GM23248 (cell line): Measurements from ENCODE around the gene ADAMTSL3. TPM values are rescaled to one million over a fixed set of nuclear protein-coding genes. Genes with fewer than 3 reads are reported as not detected.

ENCODE experiments used
- DNase-seq: peaks from one replicate; pipeline ENCODE4 v3.0.0-alpha.2; 2015
- H2AFZ ChIP-seq: fragments of 200-600 bp; sonication (generic); 2 replicates; pipeline ENCODE4 v1.6.1; 2016; ENCODE audit warnings: antibody characterized with exemption
- H3F3A ChIP-seq: fragments of 200-600 bp; sonication (generic); 2 replicates; pipeline ENCODE4 v1.6.1; 2016; ENCODE audit warnings: mild to moderate bottlenecking, antibody characterized with exemption, mixed run types; ENCODE audit not compliant: insufficient read depth
- H3K27ac ChIP-seq: fragments of 200-600 bp; sonication (generic); 2 replicates; pipeline ENCODE4 v1.5.1; 2016; ENCODE audit warnings: mild to moderate bottlenecking
- H3K27me3 ChIP-seq: fragments of 200-600 bp; sonication (generic); replicated peaks from 2 replicates; pipeline ENCODE4 v1.6.1; 2016; ENCODE audit warnings: mild to moderate bottlenecking; ENCODE audit not compliant: insufficient read depth
- H3K36me3 ChIP-seq: fragments of 200-600 bp; sonication (generic); 2 replicates; pipeline ENCODE4 v1.6.1; 2016; ENCODE audit warnings: low read depth, mild to moderate bottlenecking
- H3K4me1 ChIP-seq: fragments of 200-600 bp; sonication (generic); 2 replicates; pipeline ENCODE4 v1.6.1; 2016; ENCODE audit warnings: mild to moderate bottlenecking; ENCODE audit not compliant: insufficient read depth
- H3K4me2 ChIP-seq: fragments of 200-600 bp; sonication (generic); one replicate; pipeline ENCODE4 v1.6.1; 2016; ENCODE audit warnings: mild to moderate bottlenecking; ENCODE audit not compliant: unreplicated experiment
- H3K4me3 ChIP-seq: fragments of 200-600 bp; sonication (generic); 2 replicates; pipeline ENCODE4 v1.5.1; 2016; ENCODE audit warnings: mild to moderate bottlenecking
- H3K79me2 ChIP-seq: fragments of 200-600 bp; sonication (generic); 2 replicates; pipeline ENCODE4 v1.6.1; 2016; ENCODE audit warnings: mild to moderate bottlenecking; ENCODE audit not compliant: insufficient read depth
- H3K9ac ChIP-seq: fragments of 200-600 bp; sonication (generic); 2 replicates; pipeline ENCODE4 v1.6.1; 2016; ENCODE audit warnings: mild to moderate bottlenecking
- H3K9me2 ChIP-seq: fragments of 200-600 bp; sonication (generic); 2 replicates; pipeline ENCODE4 v1.6.1; 2016; ENCODE audit warnings: mixed run types, mild to moderate bottlenecking, moderate library complexity; ENCODE audit not compliant: insufficient read depth
- H3K9me3 ChIP-seq: fragments of 200-600 bp; sonication (generic); one replicate; pipeline ENCODE4 v1.6.1; 2017; ENCODE audit warnings: low read depth
- H4K20me1 ChIP-seq: fragments of 200-600 bp; sonication (generic); 2 replicates; pipeline ENCODE4 v1.6.0; 2016; ENCODE audit not compliant: insufficient read depth
- EZH2 ChIP-seq: fragments of 200-600 bp; sonication (generic); IDR thresholded peaks from 2 replicates; pipeline ENCODE4 v1.6.1; 2018; ENCODE audit warnings: antibody characterized with exemption, mild to moderate bottlenecking; ENCODE audit not compliant: insufficient read depth, poor library complexity, severe bottlenecking
- EZH2phosphoT487 ChIP-seq: fragments of 200-600 bp; sonication (generic); IDR thresholded peaks from 2 replicates; pipeline ENCODE4 v1.6.1; 2018; ENCODE audit warnings: antibody characterized with exemption, moderate library complexity, mild to moderate bottlenecking, low read depth; ENCODE audit not compliant: insufficient read depth
- WGBS, 2 experiments: methylation state at CpG; one replicate each; pipeline ENCODE4 v1.1.6; 2015 to 2017; ENCODE audit warnings: low lambda C conversion rate in 2 of 2, low coverage in 1 of 2; ENCODE audit errors: missing lambda C conversion rate in 2 of 2; 5-methylcytosine and 5-hydroxymethylcytosine counted together
- in situ Hi-C: fragments of 300-500 bp; cut with MboI; formaldehyde crosslinking; loops from 2 replicates; pipeline ENCODE4 v1.15.0; 2020
- polyA plus RNA-seq: library from polyadenylated mRNA; unstranded; fragments of >200 nt; fragmentation: Nextera tagmentation; extraction: Ambion mirVana; gene quantifications from 2 replicates; pipeline ENCODE4 v1.2.1, GENCODE V29; 2016
- total RNA-seq: library from RNA; depleted of rRNA; stranded (reverse); fragments of >200 nt; shearing (Covaris generic); gene quantifications from 2 replicates; pipeline ENCODE4 v1.2.3, GENCODE V29; 2014

Gene ADAMTSL3
- total and polyA plus RNA-seq, 2 experiments from 2014 or later = not detected

- Histone ChIP-seq H2AFZ (no peak overlapping the region), H3K79me2 (no peaks in the 10 kb centered on the region), H3K9me2 (no peaks in the 10 kb centered on the region), H3F3A (no peaks in the 10 kb centered on the region), H3K9ac (no peak overlapping the region), H3K4me1 (no peaks in the 10 kb centered on the region), H3K9me3 (no peaks in the 10 kb centered on the region), H3K27me3 (no peaks in the 10 kb centered on the region), H3K36me3 (no peaks in the 10 kb centered on the region), H3K4me3 (no peak overlapping the region), H4K20me1 (no peaks in the 10 kb centered on the region), H3K27ac (no peak overlapping the region), H3K4me2 (no peak overlapping the region)
- no peak for DNase-seq
- in situ Hi-C loops = no loop called here
- TF ChIP-seq EZH2phosphoT487 (no peak), EZH2 (no peak)
- 31 to 35% methylated on average over 5 of the region's 5 CpGs for WGBS, 2 experiments
Measured at GRCh38 chr15:83991163-83991562, 337.2 kb downstream of the ADAMTSL3 start.

DNA sequence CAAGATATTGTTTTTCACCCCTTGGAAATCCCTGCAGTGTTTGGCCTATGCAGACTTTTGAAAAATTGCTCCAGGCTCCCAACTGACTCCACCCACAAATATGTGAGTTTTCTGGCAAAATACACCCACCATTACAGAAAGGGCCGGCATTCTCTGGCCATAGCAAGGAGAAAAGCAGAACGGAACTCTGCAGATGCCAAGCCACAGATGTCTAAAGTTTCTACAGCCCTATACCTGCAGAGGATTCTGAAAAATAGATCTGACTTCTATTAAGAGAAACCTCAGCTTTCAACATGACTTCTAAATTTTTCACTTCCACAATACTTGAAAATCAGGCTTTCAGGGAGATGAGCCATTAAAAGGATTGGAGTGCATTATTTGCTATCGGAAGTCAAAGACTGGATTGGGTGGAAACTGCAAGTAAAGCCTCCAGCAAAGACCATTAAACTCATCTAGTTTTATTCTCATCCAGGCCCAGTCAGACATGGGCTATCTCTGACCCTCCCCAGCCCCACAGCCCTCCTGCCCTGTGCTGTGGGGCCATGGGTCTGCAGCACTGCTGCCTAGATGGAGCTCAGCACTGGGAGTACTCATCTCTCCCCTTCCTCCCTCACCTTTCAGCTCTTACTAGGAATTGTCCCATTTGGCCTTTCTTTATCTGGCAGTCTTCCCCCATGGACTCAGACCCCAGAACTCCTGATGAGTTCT, 338.6 kb downstream of the ADAMTSL3 start:
- Histone ChIP-seq H3K9ac (no peak overlapping the region), H3K27ac (no peak overlapping the region), H3K36me3 (no peaks in the 10 kb centered on the region), H2AFZ (no peak overlapping the region), H3K9me3 (no peaks in the 10 kb centered on the region), H4K20me1 (no peaks in the 10 kb centered on the region), H3K27me3 (no peaks in the 10 kb centered on the region), H3K4me2 (no peak overlapping the region), H3K9me2 (no peaks in the 10 kb centered on the region), H3K4me1 (no peaks in the 10 kb centered on the region), H3K79me2 (no peaks in the 10 kb centered on the region), H3K4me3 (no peak overlapping the region), H3F3A (no peaks in the 10 kb centered on the region)
- in situ Hi-C loops = no loop called here
- no peak for DNase-seq
- TF ChIP-seq EZH2phosphoT487 (no peak), EZH2 (no peak)
- 49 to 56% methylated on average over 3 of the region's 3 CpGs for WGBS, 2 experiments

- H3K4me1 ChIP-seq = no peaks in the 10 kb centered on the region
- no peak overlapping the region for H3K4me2 ChIP-seq
- no peak overlapping the region for H3K27ac ChIP-seq
- DNase-seq = no peak
- WGBS, 2 experiments = 66 to 67% methylated on average over 2 of the region's 2 CpGs
- no peak overlapping the region for H3K9ac ChIP-seq
- no peaks in the 10 kb centered on the region for H3K9me3 ChIP-seq
- no peaks in the 10 kb centered on the region for H3K36me3 ChIP-seq
- TF ChIP-seq EZH2phosphoT487 (no peak), EZH2 (no peak)
- H3F3A ChIP-seq = no peaks in the 10 kb centered on the region
- H4K20me1 ChIP-seq = no peaks in the 10 kb centered on the region
- in situ Hi-C loops = no loop called here
- H3K27me3 ChIP-seq = no peaks in the 10 kb centered on the region
- H3K4me3 ChIP-seq = no peak overlapping the region
- H3K79me2 ChIP-seq = no peaks in the 10 kb centered on the region
- no peak overlapping the region for H2AFZ ChIP-seq
- no peaks in the 10 kb centered on the region for H3K9me2 ChIP-seq
Measured at GRCh38 chr15:83993591-83993990, 339.7 kb downstream of the ADAMTSL3 start.

- Histone ChIP-seq H3F3A (no peaks in the 10 kb centered on the region), H3K27ac (no peak overlapping the region), H3K4me3 (no peak overlapping the region), H4K20me1 (no peaks in the 10 kb centered on the region), H3K4me1 (no peaks in the 10 kb centered on the region), H3K4me2 (no peak overlapping the region), H3K79me2 (no peaks in the 10 kb centered on the region), H3K9me2 (no peaks in the 10 kb centered on the region), H2AFZ (no peak overlapping the region), H3K9me3 (no peaks in the 10 kb centered on the region), H3K27me3 (no peaks in the 10 kb centered on the region), H3K36me3 (no peaks in the 10 kb centered on the region), H3K9ac (no peak overlapping the region)
- in situ Hi-C loops = no loop called here
- 40 to 51% methylated on average over 2 of the region's 2 CpGs for WGBS, 2 experiments
- TF ChIP-seq EZH2 (no peak), EZH2phosphoT487 (no peak)
- DNase-seq = no peak
Measured at GRCh38 chr15:83998486-83998885, 344.6 kb downstream of the ADAMTSL3 start.
